Right cardiac atrium (tissue), 5 donors: ENCODE data around the gene ORAI3. TPM values are rescaled to one million over a fixed set of nuclear protein-coding genes. Genes with fewer than 3 reads are reported as not detected.
A peak's percentile ranks its signal among the peaks of the same experiment; 100 is the strongest.

Source experiments
- ATAC-seq, 2 donors: fragments of 200-7000 bp; cut with Tn5 transposase; one replicate each; pipeline versions ENCODE4 v1.8.0 to v1.9.1; 2020; ENCODE audit warnings: moderate library complexity in 2 of 2, mild to moderate bottlenecking in 1 of 2
- DNase-seq, 3 donors: peaks; one replicate each; pipeline ENCODE4 v3.0.0-alpha.2; 2020
- H3K27ac ChIP-seq: one replicate; pipeline ENCODE4 v1.5.1; 2013; ENCODE audit warnings: mild to moderate bottlenecking, low read length, control low read depth, moderate library complexity
- H3K27me3 ChIP-seq: one replicate; pipeline ENCODE4 v1.6.1; 2013; ENCODE audit not compliant: control insufficient read depth, insufficient read depth
- H3K4me1 ChIP-seq: one replicate; pipeline ENCODE4 v1.6.1; 2013; ENCODE audit warnings: low read length; ENCODE audit not compliant: control insufficient read depth, insufficient read depth
- H3K4me3 ChIP-seq: one replicate; pipeline ENCODE4 v1.5.1; 2013; ENCODE audit warnings: low read length, control low read depth
- H3K9me3 ChIP-seq: one replicate; pipeline ENCODE4 v1.6.1; 2013; ENCODE audit warnings: low read length; ENCODE audit not compliant: control insufficient read depth
- WGBS: extraction: QIAGEN DNeasy Blood & Tissue Kit; methylation state at CpG from one replicate; pipeline ENCODE4 v1.1.7; 2013; 5-methylcytosine and 5-hydroxymethylcytosine counted together
- intact Hi-C, 4 donors: fragments of 100-400 bp; cut with DNase I; formaldehyde crosslinking; loops; one replicate each; pipeline versions ENCODE4 v1.11.0 to v1.14.0; 2022 to 2023
- polyA plus RNA-seq: library from polyadenylated mRNA; stranded (reverse); fragments of 200-250 nt; gene quantifications from one replicate; pipeline ENCODE4 v1.2.3, GENCODE V29; 2013
- total RNA-seq, 4 donors: library from RNA; stranded (reverse); fragmentation: NEBNext Ultra II Directional; extraction: Animal tissue kit (Norgen Biotek cat#: 25700); gene quantifications; one replicate each; pipeline ENCODE4 v1.2.1, GENCODE V29; 2021
- donor health status: healthy with polysubstance abuse.
- donor health status: DM: no; HTN: yes; CAD: no.
- donor health status: DM: no; HTN: no; CAD: no.
- donor health status: DM: no; HTN: yes; CAD: no; lungs with severe emphysema.
- donor health status: DM: yes; HTN: yes; CAD: no.

Gene ORAI3
- total and polyA plus RNA-seq, 5 donors = 11.8 to 15.5 (median 13.6) TPM

DNA sequence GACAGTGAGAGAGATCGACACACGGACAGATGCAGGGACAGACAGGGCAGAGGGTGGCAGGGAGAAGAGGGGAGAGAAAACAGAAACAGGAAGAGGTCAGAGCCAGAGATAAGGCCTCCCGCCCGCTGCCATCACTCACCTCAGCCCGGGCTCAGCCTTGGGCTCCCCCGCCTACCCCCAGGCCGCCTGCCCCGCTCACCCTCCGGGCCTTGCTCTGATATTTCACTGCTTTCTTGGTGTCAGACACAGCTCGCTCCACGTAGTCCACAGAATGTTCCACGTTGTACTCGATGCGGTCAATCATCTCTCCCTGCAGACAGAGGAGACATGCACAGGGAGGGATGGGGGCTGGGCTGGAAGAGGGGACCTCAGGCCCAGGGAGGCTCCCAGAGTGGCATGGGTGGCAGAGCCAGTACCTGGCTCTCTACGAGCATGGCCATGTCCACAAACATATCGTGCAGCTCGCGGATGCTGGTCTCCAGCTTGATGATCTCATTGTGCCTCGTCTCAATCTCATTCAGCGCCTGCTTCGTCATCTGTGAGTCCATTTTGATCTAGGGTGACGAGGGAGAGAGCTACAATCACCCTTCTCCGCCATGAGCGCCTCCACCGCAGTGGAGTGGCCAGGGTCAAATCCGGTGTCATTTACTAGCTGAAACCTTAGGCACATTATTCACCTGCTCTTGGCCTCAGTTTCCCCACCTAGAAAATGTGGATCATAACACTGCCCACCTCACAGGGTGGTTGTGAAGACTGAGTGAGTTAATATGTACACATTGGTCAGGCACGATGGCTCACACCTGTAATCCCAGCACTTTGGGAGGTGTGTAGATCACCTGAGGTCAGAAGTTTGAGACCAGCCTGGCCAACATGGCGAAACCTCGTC, 44.3 kb downstream of the ORAI3 start:
- H3K9me3 ChIP-seq = no peaks in the 10 kb centered on the region
- no peaks in the 10 kb centered on the region for H3K27me3 ChIP-seq
- H3K4me3 ChIP-seq = no peak overlapping the region
- intact Hi-C loops = no loop called here
- H3K4me1 ChIP-seq = no peaks in the 10 kb centered on the region
- no peak overlapping the region for H3K27ac ChIP-seq
- 67% methylated on average over 29 of the region's 29 CpGs for WGBS
- no peak for ATAC-seq
- DNase-seq = peak in 1 of 3 donors; percentile 33

DNA sequence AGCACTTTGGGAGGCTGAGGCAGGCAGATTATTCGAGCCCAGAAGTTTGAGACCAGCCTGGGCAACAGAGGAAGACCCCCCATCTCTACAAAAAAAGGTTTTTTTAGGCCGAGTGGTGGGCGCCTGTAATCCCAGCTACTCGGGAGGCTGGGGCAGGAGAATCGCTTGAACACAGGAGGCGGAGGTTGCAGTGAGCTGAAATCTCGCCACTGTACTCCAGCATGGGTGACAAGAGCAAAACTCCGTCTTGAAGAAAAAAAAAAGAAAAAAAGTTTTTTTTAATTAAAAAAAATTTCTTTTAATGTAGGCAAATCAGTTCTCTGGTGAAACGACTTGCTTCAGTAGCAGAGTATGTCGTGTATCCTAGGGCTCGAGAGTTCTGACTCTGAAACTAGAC, 47.1 kb downstream of the ORAI3 start:
- no peak overlapping the region for H3K4me3 ChIP-seq
- DNase-seq (no peak), ATAC-seq (no peak)
- no peak overlapping the region for H3K27ac ChIP-seq
- no peaks in the 10 kb centered on the region for H3K9me3 ChIP-seq
- WGBS = 81% methylated on average over 11 of the region's 11 CpGs
- intact Hi-C loops = no loop called here
- no peaks in the 10 kb centered on the region for H3K27me3 ChIP-seq
- H3K4me1 ChIP-seq = no peaks in the 10 kb centered on the region

GRCh38 chr16:30996324-30996984, 47.6 kb downstream of the ORAI3 start:
- H3K27ac ChIP-seq = no peak overlapping the region
- 25% methylated on average over 23 of the region's 23 CpGs for WGBS
- H3K9me3 ChIP-seq = no peaks in the 10 kb centered on the region
- ATAC-seq (peak; percentile 11 to 55), DNase-seq (peak; percentile 46 to 77 (median 76))
- H3K4me1 ChIP-seq = no peaks in the 10 kb centered on the region
- intact Hi-C loops = no loop called here
- H3K4me3 ChIP-seq = peak overlapping the region; percentile 31
- H3K27me3 ChIP-seq = no peaks in the 10 kb centered on the region

DNA sequence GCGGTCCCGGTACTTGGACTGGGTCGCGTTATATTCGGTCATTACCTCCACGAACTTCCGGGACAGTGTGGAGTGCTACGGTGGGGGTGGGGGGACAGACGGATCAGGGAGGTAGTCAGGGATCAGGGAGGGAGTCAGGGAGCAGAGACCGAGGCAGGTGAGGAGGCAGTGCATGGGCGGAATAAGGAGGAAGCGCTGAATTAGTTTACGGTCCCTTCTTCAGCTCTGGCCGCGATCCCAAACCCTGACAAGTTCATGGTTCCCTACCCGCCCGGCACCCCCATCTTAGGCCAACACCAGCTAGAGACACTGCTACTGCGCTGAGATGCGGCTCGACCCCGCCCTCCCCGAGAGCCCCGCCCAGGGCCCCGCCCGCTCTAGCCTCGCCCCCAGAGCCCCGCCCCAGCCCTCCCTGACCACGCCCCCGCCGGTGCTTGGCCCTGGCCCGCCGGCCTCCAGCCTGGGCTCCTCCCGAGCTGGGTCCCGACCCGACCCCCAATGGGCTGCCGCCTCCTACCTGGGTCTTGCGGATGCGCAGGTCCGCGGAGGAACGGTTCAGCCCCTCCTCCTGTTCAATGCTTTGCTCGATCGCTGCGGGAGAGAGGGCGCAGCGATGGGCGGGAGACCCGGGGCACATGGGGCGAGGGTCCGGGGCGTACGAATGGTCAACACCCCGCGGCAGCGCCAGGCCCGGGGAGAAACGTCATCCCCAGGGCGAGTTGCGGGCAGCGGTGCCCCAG, 48.3 kb downstream of the ORAI3 start:
- DNase-seq = peak; percentile 86 to 94 (median 93)
- H3K4me1 ChIP-seq = no peaks in the 10 kb centered on the region
- WGBS = 3% methylated on average over 60 of the region's 60 CpGs
- peak overlapping the region; percentile 31 for H3K4me3 ChIP-seq
- intact Hi-C loops = no loop called here
- peak; percentile 95 to 96 for ATAC-seq
- no peak overlapping the region for H3K27ac ChIP-seq
- H3K9me3 ChIP-seq = no peaks in the 10 kb centered on the region
- no peaks in the 10 kb centered on the region for H3K27me3 ChIP-seq

- ATAC-seq (peak; percentile 4 to 6), DNase-seq (peak in 2 of 3 donors; percentile 50 to 60)
- H3K4me3 ChIP-seq = peak overlapping the region; percentile 31
- no peaks in the 10 kb centered on the region for H3K27me3 ChIP-seq
- 64% methylated on average over 21 of the region's 21 CpGs for whole genome bisulfite sequencing
- H3K27ac ChIP-seq = no peak overlapping the region
- no peaks in the 10 kb centered on the region for H3K4me1 ChIP-seq
- no peaks in the 10 kb centered on the region for H3K9me3 ChIP-seq
- intact Hi-C loops = no loop called here
Measured at GRCh38 chr16:30997725-30998711, 49.1 kb downstream of the ORAI3 start.

GRCh38 chr16:30998852-30999761, 50.2 kb downstream of the ORAI3 start:
- Histone ChIP-seq H3K9me3 (no peaks in the 10 kb centered on the region), H3K27ac (peak overlapping the region; percentile 31), H3K4me3 (no peak overlapping the region), H3K27me3 (no peaks in the 10 kb centered on the region), H3K4me1 (no peaks in the 10 kb centered on the region)
- intact Hi-C loops = no loop called here
- ATAC-seq (no peak), DNase-seq (peak in 2 of 3 donors; percentile 66 to 74)
- WGBS = 57% methylated on average over 6 of the region's 6 CpGs

GRCh38 chr16:31000671-31001382, 52.0 kb downstream of the ORAI3 start:
- Histone ChIP-seq H3K9me3 (no peaks in the 10 kb centered on the region), H3K4me3 (no peak overlapping the region), H3K27ac (no peak overlapping the region), H3K4me1 (no peaks in the 10 kb centered on the region), H3K27me3 (no peaks in the 10 kb centered on the region)
- 88% methylated on average over 19 of the region's 19 CpGs for WGBS
- intact Hi-C loops = no loop called here
- DNase-seq (peak in 1 of 3 donors; percentile 33), ATAC-seq (no peak)

- DNase-seq (peak in 2 of 3 donors; percentile 58 to 62), ATAC-seq (no peak)
- intact Hi-C loops = no loop called here
- no peak overlapping the region for H3K4me3 ChIP-seq
- no peaks in the 10 kb centered on the region for H3K9me3 ChIP-seq
- WGBS = 50% methylated on average over 16 of the region's 16 CpGs
- no peak overlapping the region for H3K27ac ChIP-seq
- no peaks in the 10 kb centered on the region for H3K27me3 ChIP-seq
- H3K4me1 ChIP-seq = no peaks in the 10 kb centered on the region
Measured at GRCh38 chr16:31001507-31002249, 52.8 kb downstream of the ORAI3 start.
